Astrocyte (in vitro differentiated cells and primary cell): ENCODE data around the gene MAN1C1.

Experiments
- EZH2 ChIP-seq: IDR thresholded peaks from 2 replicates; pipeline ENCODE4 v1.6.1; 2012; ENCODE audit warnings: mild to moderate bottlenecking, low read length, inconsistent platforms; ENCODE audit not compliant: insufficient read depth
- TF ChIP-seq, protein P1 (sequence below): IDR thresholded peaks from 2 replicates; pipeline ENCODE4 v1.5.1; 2011; ENCODE audit warnings: low read depth, mild to moderate bottlenecking, inconsistent platforms, low read length, moderate library complexity; ENCODE audit not compliant: insufficient read depth

DNA sequence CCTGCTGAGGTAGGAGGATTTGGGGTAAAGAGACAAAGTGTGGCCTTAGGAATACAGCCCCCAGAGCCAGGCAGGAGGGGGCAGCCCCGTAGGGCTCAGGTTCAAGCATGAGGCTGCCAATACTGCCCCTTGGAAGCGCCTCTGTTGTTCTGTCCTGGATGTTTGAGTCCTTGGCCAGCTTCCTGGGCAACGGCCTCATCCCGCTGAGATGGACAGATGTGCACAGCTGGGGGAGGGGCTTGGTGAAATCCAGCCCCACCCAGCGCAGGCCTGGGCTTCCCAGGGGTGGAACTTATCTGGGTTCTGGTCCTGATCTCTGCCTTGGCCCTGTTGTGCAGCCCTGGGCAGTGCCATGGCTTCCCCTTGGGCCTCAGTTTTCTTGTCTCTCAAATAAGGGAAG lies 34.8 kb upstream of the MAN1C1 start:
- TF ChIP-seq, protein P1, sequence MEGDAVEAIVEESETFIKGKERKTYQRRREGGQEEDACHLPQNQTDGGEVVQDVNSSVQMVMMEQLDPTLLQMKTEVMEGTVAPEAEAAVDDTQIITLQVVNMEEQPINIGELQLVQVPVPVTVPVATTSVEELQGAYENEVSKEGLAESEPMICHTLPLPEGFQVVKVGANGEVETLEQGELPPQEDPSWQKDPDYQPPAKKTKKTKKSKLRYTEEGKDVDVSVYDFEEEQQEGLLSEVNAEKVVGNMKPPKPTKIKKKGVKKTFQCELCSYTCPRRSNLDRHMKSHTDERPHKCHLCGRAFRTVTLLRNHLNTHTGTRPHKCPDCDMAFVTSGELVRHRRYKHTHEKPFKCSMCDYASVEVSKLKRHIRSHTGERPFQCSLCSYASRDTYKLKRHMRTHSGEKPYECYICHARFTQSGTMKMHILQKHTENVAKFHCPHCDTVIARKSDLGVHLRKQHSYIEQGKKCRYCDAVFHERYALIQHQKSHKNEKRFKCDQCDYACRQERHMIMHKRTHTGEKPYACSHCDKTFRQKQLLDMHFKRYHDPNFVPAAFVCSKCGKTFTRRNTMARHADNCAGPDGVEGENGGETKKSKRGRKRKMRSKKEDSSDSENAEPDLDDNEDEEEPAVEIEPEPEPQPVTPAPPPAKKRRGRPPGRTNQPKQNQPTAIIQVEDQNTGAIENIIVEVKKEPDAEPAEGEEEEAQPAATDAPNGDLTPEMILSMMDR = no peak
- no peak for TF ChIP-seq EZH2
